CD4-positive, alpha-beta T cell treated with Interleukin-15 for 1 hour (primary cell): ENCODE measurements around the gene ASB7.

Source experiments
- DNase-seq: peaks from one replicate; pipeline ENCODE4 v3.0.0-alpha.2; 2020

ASB7 gene

DNA sequence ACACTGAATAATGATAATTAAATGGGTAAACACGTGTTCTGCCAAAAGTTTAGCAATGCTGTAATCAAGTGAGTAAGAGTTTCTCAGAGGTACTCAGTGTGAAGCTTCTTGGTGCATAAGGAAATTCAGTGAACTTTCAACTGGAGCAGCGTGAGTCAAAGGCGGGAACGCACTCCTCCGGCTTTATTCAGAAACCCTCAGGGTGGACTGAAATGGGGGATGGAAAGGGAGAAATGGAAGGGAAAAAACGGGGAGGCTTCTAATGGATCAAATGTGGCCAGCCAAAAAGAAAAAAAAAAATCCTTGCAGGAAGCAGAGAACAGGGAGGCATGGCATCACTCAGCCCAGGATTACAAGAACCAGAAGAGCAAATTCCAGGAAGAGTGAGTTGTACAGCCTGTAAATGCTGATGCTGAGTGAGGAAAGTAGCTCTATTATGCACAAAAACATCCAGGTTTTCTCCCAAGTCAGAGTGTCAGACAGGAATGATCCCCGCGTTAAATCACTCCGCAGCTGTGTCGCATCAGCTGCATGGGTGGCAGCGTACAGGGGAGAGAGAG is 85.3 kb downstream of the ASB7 start:
- DNase-seq = no peak

GRCh38 chr15:100688549-100689120 is 86.2 kb downstream of the ASB7 start:
- DNase-seq = no peak

DNA sequence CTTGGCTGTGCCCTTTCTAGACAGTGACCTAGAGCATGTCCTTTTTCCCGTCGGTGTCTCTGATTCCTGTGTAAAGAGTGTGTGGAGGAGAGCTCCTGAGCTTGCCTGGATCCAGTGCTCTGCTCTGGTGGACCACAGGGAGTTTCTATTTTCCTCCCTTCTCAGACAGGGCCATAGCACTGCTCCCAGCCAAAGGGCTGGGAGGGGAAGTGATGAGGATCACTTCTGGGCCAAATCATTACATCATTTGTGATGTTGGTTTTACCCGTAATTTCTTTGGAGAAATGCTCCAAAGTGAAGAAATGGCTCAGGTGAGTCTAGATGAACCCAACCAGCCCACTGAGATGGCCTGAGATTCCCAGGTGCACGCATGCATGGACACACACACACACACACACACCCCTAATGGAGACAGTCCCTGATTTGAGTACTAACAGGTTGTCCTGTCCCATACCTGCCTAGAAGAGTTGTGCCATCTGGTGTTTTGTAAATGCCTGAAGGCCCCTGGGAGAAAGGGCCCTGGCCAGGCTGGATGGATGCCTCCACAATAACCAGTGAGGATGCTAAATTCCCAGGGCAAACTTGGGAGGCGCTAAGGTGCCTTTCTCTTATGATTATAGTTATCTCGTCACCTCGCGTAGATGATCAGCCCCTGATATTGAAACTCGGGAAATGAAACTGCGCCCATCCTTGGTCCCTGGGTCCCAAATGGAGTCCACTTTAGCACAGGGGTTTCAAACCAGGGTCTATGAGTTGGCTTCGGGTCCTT is 86.9 kb downstream of the ASB7 start:
- DNase-seq = no peak

- no peak for DNase-seq
Measured at GRCh38 chr15:100690032-100690794, 87.8 kb downstream of the ASB7 start.

GRCh38 chr15:100690795-100691158 is 88.4 kb downstream of the ASB7 start:
- DNase-seq = no peak

GRCh38 chr15:100691321-100691720 is 88.9 kb downstream of the ASB7 start:
- DNase-seq = no peak

- DNase-seq = no peak
Measured at GRCh38 chr15:100692246-100692645, 89.9 kb downstream of the ASB7 start.

DNA sequence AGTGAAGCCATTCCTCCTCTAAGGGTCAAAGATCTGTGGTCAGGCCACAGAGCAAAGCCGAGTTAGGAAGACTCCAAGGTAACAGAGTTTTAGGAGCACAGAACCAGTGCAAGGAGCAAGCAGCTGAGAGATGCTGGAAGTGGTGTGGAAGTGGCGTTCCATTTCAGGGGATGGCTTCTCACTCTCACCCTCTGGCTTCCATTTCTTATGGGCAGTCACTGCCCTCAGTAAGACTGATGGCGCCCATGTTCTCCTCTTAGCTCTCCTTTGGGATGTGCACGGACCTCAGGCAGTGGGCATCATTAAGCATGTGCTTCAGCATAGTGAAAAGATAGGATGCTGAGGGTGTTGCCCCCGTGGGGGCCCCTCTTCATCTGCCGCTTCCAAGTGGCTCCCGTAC is 90.3 kb downstream of the ASB7 start:
- no peak for DNase-seq

DNA sequence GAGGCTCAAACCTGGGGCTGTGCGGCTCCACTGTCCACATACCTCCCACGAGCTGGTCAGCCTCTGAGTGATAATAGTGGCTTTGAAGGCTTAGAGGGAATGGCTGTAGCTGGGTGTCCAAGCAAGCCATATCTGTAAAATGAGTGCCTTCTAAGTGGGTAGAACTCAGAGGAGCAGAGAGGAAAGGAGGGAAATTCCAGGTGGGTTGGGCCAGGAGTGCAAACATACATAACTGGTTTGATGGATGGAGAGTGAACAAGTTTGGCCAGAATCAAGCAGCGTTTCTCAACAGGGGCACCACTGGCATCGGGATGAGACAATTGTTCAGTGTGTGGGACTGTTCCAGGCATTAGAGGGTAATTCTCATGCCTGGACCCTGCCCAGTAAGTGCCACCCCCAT is 91.1 kb downstream of the ASB7 start:
- no peak for DNase-seq

- DNase-seq = no peak
Measured at GRCh38 chr15:100694381-100695021, 92.1 kb downstream of the ASB7 start.

GRCh38 chr15:100695048-100695447 is 92.7 kb downstream of the ASB7 start:
- DNase-seq = no peak

DNA sequence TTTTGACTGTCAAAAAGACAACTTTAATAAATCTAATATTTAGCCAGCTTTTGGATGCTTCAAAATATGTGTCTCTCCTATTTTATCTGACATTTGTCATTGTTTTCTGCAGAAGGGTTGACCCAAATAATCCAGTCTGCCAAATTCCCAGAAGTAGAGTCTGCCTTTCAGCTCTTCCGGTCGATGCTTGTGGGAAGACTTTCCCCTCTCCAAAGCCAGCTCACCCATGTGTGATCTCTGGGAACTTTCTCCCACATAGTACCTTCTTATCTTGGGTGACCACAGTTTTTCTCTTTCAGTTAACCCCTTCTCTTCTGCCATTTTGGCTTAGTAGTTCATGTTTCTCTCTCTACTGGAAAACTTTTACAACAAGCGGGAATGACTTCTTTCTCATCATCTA is 94.1 kb downstream of the ASB7 start:
- DNase-seq = no peak
